ENCODE measurements around the gene ERFL. TPM values are rescaled to one million over a fixed set of nuclear protein-coding genes. Genes with fewer than 3 reads are reported as not detected.

Gene ERFL
- total RNA-seq, 1 experiment from 2014 or later = 0.65 TPM

DNA sequence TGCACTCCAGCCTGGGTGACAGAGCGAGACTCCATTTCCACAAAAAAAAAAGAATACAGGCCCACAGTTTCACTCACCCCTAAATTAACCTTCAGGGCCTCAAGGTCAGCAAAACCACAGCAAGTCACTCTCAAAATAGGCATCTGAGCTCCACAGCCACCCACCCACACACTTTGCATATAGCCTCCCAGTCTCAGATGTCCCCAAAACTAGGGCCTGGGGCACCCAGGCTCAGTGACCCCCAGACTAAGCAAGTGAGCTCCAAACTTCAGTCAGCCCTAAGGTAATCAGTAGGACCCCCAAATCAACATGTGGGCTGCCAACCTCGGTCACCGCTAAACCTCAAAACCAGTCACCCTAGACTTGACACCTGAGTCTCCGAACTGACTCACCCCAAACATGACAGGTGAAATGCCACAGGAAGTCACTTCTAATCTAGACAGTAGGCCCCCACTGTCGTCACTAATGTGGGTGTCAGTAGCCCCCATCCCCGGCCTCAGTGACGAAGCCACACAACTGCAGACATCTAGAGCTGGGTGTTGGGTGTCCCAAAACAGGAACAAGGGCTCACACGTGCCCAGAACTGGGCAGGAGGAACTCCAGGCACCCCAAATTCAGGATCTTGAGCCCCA, 17.0 kb upstream of the ERFL start:
- Histone ChIP-seq H3K79me2 (ENCODE audit: low read depth) (no peaks in the 10 kb centered on the region), H2AFZ (no peak overlapping the region), H3K27ac (no peak overlapping the region), H3K27me3 (ENCODE audit: insufficient read depth, low read depth) (no peaks in the 10 kb centered on the region), H3K36me3 (ENCODE audit: low read depth) (no peaks in the 10 kb centered on the region), H4K20me1 (ENCODE audit: insufficient read depth) (no peaks in the 10 kb centered on the region), H3F3A (ENCODE audit: insufficient read depth, low read depth) (no peaks in the 10 kb centered on the region), H3K9me2 (ENCODE audit: insufficient read depth) (no peaks in the 10 kb centered on the region), H3K9me3 (ENCODE audit: insufficient read depth, low read depth) (no peaks in the 10 kb centered on the region), H3K4me1 (replicated peaks; ENCODE audit: insufficient read depth) (no peaks in the 10 kb centered on the region), H3K4me3 (no peak overlapping the region), H3K4me2 (no peak overlapping the region)
- ChIA-PET CTCF (interaction anchor here (0.6 kb wide), 1 partner anchor 17 kb away, joined by 3 read pairs; the partner anchor contains the start of gene ERFL), POLR2A (ENCODE audit: unreplicated experiment) (no interaction called here)
- no peak for TF ChIP-seq EZH2 (IDR thresholded peaks at IDR 0.05; ENCODE audit: low read depth)
- TF ChIP-seq, protein P1, sequence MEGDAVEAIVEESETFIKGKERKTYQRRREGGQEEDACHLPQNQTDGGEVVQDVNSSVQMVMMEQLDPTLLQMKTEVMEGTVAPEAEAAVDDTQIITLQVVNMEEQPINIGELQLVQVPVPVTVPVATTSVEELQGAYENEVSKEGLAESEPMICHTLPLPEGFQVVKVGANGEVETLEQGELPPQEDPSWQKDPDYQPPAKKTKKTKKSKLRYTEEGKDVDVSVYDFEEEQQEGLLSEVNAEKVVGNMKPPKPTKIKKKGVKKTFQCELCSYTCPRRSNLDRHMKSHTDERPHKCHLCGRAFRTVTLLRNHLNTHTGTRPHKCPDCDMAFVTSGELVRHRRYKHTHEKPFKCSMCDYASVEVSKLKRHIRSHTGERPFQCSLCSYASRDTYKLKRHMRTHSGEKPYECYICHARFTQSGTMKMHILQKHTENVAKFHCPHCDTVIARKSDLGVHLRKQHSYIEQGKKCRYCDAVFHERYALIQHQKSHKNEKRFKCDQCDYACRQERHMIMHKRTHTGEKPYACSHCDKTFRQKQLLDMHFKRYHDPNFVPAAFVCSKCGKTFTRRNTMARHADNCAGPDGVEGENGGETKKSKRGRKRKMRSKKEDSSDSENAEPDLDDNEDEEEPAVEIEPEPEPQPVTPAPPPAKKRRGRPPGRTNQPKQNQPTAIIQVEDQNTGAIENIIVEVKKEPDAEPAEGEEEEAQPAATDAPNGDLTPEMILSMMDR (conservative IDR thresholded peaks at IDR 0.05) = no peak
- intact Hi-C loops (cut with micrococcal nuclease; ENCODE audit: unreplicated experiment) = no loop called here
- no peak for DNase-seq
- no TSS peak for BruUV-seq (replicated peaks)

DNA sequence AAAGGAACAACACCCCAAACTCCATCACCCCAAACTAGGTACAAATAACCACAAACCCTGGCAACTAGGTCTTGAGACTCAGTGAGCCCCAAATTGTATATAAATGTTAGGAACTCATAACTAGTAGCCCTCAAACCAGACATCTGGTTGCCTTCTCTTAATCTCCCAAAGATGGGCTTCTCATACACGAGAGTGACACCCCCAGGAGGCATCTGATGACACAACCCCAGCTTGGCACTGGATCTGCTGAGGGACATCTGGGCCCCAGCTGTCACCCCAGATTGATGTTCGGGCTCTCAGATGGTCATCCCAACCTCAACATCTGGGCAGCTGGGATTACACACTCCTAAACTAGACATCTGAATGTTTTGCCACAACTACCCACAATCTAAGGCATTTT, 16.1 kb upstream of the ERFL start:
- CTCF ChIA-PET = interaction anchor here (0.6 kb wide), 1 partner anchor 123 kb away, joined by 3 read pairs; no protein-coding TSS in a partner anchor
- H3K4me2 ChIP-seq = no peak overlapping the region
- no peaks in the 10 kb centered on the region for H4K20me1 ChIP-seq (ENCODE audit: insufficient read depth)
- peaks cover 5% of the 10 kb centered on the region for H3K27me3 ChIP-seq (ENCODE audit: insufficient read depth, low read depth)
- H3K4me3 ChIP-seq = no peak overlapping the region
- intact Hi-C loops (cut with micrococcal nuclease; ENCODE audit: unreplicated experiment) = no loop called here
- TF ChIP-seq EZH2 (IDR thresholded peaks at IDR 0.05; ENCODE audit: low read depth) = no peak
- TF ChIP-seq, protein P1 (conservative IDR thresholded peaks at IDR 0.05) = no peak
- H3F3A ChIP-seq (ENCODE audit: insufficient read depth, low read depth) = no peaks in the 10 kb centered on the region
- no peaks in the 10 kb centered on the region for H3K4me1 ChIP-seq (replicated peaks; ENCODE audit: insufficient read depth)
- H2AFZ ChIP-seq = no peak overlapping the region
- DNase-seq = no peak
- no peak overlapping the region for H3K27ac ChIP-seq
- BruUV-seq (replicated peaks) = no TSS peak
- H3K79me2 ChIP-seq (ENCODE audit: low read depth) = no peaks in the 10 kb centered on the region
- no peaks in the 10 kb centered on the region for H3K9me3 ChIP-seq (ENCODE audit: insufficient read depth, low read depth)
- POLR2A ChIA-PET (ENCODE audit: unreplicated experiment) = no interaction called here
- H3K9me2 ChIP-seq (ENCODE audit: insufficient read depth) = no peaks in the 10 kb centered on the region
- H3K36me3 ChIP-seq (ENCODE audit: low read depth) = no peaks in the 10 kb centered on the region

DNA sequence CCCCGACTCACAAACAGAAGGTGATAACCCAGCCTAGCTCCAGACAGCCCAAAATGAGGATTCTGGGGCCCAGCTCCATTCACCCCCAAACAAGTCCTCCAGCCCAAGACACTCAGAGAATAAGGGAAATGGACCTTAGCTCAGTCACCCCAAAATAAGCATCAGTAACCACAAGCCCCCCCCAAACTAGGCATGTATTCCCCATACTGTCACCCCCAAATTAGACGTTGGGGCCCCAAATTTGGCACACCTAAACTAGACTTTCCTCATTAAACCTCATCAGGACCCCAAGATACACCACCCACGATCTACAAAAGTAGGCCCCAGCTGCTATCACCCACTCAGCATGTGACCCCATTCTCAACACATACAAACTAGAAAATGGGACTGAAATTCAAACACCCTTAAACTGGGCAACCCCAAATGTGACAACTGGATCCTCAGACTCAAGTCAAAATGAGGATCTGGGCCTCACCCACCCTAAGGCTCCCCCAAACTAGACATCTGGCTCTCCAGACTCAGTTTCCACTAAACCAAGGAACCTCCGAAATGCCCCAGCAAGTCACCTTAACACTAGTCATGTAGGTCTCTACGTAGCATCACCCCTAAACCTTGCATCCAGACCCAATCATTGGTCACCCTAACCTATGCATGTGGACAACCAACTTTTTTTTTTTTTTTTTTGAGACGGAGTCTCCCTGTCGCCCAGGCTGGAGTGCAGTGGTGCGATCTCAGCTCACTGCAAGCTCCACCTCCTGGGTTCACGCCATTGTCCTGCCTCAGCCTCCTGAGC, 13.4 kb upstream of the ERFL start:
- Histone ChIP-seq H4K20me1 (ENCODE audit: insufficient read depth) (no peaks in the 10 kb centered on the region), H3K4me2 (no peak overlapping the region), H3K4me3 (no peak overlapping the region), H3K9me3 (ENCODE audit: insufficient read depth, low read depth) (no peaks in the 10 kb centered on the region), H3K4me1 (replicated peaks; ENCODE audit: insufficient read depth) (no peaks in the 10 kb centered on the region), H3K79me2 (ENCODE audit: low read depth) (no peaks in the 10 kb centered on the region), H3K9me2 (ENCODE audit: insufficient read depth) (no peaks in the 10 kb centered on the region), H3K27ac (no peak overlapping the region), H3F3A (ENCODE audit: insufficient read depth, low read depth) (peaks cover 5% of the 10 kb centered on the region; the same call in 1 of the 2 replicates), H3K36me3 (ENCODE audit: low read depth) (no peaks in the 10 kb centered on the region), H3K27me3 (ENCODE audit: insufficient read depth, low read depth) (peaks cover 10% of the 10 kb centered on the region), H2AFZ (no peak overlapping the region)
- ChIA-PET POLR2A (ENCODE audit: unreplicated experiment) (no interaction called here), CTCF (no interaction called here)
- intact Hi-C loops (cut with micrococcal nuclease; ENCODE audit: unreplicated experiment) = no loop called here
- no TSS peak for BruUV-seq (replicated peaks)
- no peak for DNase-seq
- no peak for TF ChIP-seq EZH2 (IDR thresholded peaks at IDR 0.05; ENCODE audit: low read depth)
- TF ChIP-seq, protein P1 (conservative IDR thresholded peaks at IDR 0.05) = no peak
